Activated naive CD8-positive, alpha-beta T cell (primary cell): ENCODE measurements around the gene EFNA2.
A peak's percentile ranks its signal among the peaks of the same experiment; 100 is the strongest.

ENCODE experiments used
- H3K27ac Mint-ChIP-seq: one replicate; pipeline ENCODE4 v1.8.0; 2021; ENCODE audit warnings: mixed read lengths
- H3K27me3 Mint-ChIP-seq: one replicate; pipeline ENCODE4 v1.8.0; 2021; ENCODE audit warnings: mixed read lengths
- H3K36me3 Mint-ChIP-seq: one replicate; pipeline ENCODE4 v1.8.0; 2021; ENCODE audit warnings: mixed read lengths
- H3K4me1 Mint-ChIP-seq: one replicate; pipeline ENCODE4 v1.8.0; 2021; ENCODE audit warnings: low read depth, mixed read lengths
- H3K4me3 Mint-ChIP-seq: one replicate; pipeline ENCODE4 v1.8.0; 2021; ENCODE audit warnings: mild to moderate bottlenecking, mixed read lengths
- H3K9me3 Mint-ChIP-seq: one replicate; pipeline ENCODE4 v1.8.0; 2021; ENCODE audit warnings: low read depth, mixed read lengths

The EFNA2 gene

GRCh38 chr19:1285737-1286360 is at the start of gene EFNA2:
EFNA2 (plus strand) TSS chr19:1285873; CDS start chr19:1286169, 296 bp downstream.
- Mint-ChIP-seq H3K27ac (no peak within 1 kb of the TSS), H3K27me3 (peaks cover 14% of the 10 kb centered on the region), H3K4me3 (peak within 1 kb of the TSS; percentile 75), H3K9me3 (no peaks in the 10 kb centered on the region), H3K36me3 (no peaks in the 10 kb centered on the region), H3K4me1 (peaks cover 8% of the 10 kb centered on the region)

GRCh38 chr19:1236576-1236975 is 49.1 kb upstream of the EFNA2 start:
- Mint-ChIP-seq H3K27ac (no peak overlapping the region), H3K36me3 (no peaks in the 10 kb centered on the region), H3K9me3 (no peaks in the 10 kb centered on the region), H3K4me1 (peaks cover 16% of the 10 kb centered on the region), H3K4me3 (no peak overlapping the region), H3K27me3 (peaks cover 2% of the 10 kb centered on the region)

GRCh38 chr19:1237027-1237659 is 48.5 kb upstream of the EFNA2 start:
- H3K4me1 Mint-ChIP-seq, result peaks cover 17% of the 10 kb centered on the region
- H3K36me3 Mint-ChIP-seq, result no peaks in the 10 kb centered on the region
- H3K27me3 Mint-ChIP-seq, result peaks cover 2% of the 10 kb centered on the region
- H3K27ac Mint-ChIP-seq, result no peak overlapping the region
- no peaks in the 10 kb centered on the region for H3K9me3 Mint-ChIP-seq
- H3K4me3 Mint-ChIP-seq, result peak overlapping the region; percentile 52

- H3K27ac Mint-ChIP-seq, result no peak within 1 kb of the TSS
- peaks cover 19% of the 10 kb centered on the region for H3K4me1 Mint-ChIP-seq
- no peaks in the 10 kb centered on the region for H3K36me3 Mint-ChIP-seq
- H3K4me3 Mint-ChIP-seq, result peak within 1 kb of the TSS; percentile 83
- H3K27me3 Mint-ChIP-seq, result peaks cover 2% of the 10 kb centered on the region
- no peaks in the 10 kb centered on the region for H3K9me3 Mint-ChIP-seq
Measured at GRCh38 chr19:1237754-1238368, 47.8 kb upstream of the EFNA2 start, which contains the start of gene CBARP. CBARP (minus strand) TSS chr19:1238005; CDS start chr19:1236100, 1,905 bp downstream.

- Mint-ChIP-seq H3K36me3 (no peaks in the 10 kb centered on the region), H3K4me3 (peak overlapping the region; percentile 83), H3K9me3 (no peaks in the 10 kb centered on the region), H3K4me1 (peaks cover 23% of the 10 kb centered on the region), H3K27ac (no peak overlapping the region), H3K27me3 (peaks cover 2% of the 10 kb centered on the region)
Measured at GRCh38 chr19:1238369-1239303, 47.0 kb upstream of the EFNA2 start.

GRCh38 chr19:1239420-1239795 is 46.3 kb upstream of the EFNA2 start:
- Mint-ChIP-seq H3K27me3 (peaks cover 2% of the 10 kb centered on the region), H3K9me3 (no peaks in the 10 kb centered on the region), H3K27ac (no peak overlapping the region)

GRCh38 chr19:1239796-1240737 is 45.6 kb upstream of the EFNA2 start:
- Mint-ChIP-seq H3K9me3 (no peaks in the 10 kb centered on the region), H3K4me3 (no peak overlapping the region), H3K36me3 (no peaks in the 10 kb centered on the region), H3K27me3 (peaks cover 2% of the 10 kb centered on the region), H3K4me1 (peaks cover 26% of the 10 kb centered on the region), H3K27ac (peak overlapping the region; percentile 54)

More at GRCh38 chr19:1239420-1239795, 46.3 kb upstream of the EFNA2 start:
- peak overlapping the region; percentile 83 for H3K4me3 Mint-ChIP-seq
- no peaks in the 10 kb centered on the region for H3K36me3 Mint-ChIP-seq
- peaks cover 23% of the 10 kb centered on the region for H3K4me1 Mint-ChIP-seq

- no peak overlapping the region for H3K27ac Mint-ChIP-seq
- peaks cover 26% of the 10 kb centered on the region for H3K4me1 Mint-ChIP-seq
- H3K9me3 Mint-ChIP-seq, result no peaks in the 10 kb centered on the region
- peak overlapping the region; percentile 93 for H3K4me3 Mint-ChIP-seq
- peaks cover 2% of the 10 kb centered on the region for H3K27me3 Mint-ChIP-seq
- H3K36me3 Mint-ChIP-seq, result no peaks in the 10 kb centered on the region
Measured at GRCh38 chr19:1240925-1241324, 44.7 kb upstream of the EFNA2 start.

- H3K4me3 Mint-ChIP-seq, result peak within 1 kb of the TSS; percentile 93
- H3K36me3 Mint-ChIP-seq, result no peaks in the 10 kb centered on the region
- H3K9me3 Mint-ChIP-seq, result no peaks in the 10 kb centered on the region
- peaks cover 26% of the 10 kb centered on the region for H3K4me1 Mint-ChIP-seq
- peaks cover 2% of the 10 kb centered on the region for H3K27me3 Mint-ChIP-seq
- H3K27ac Mint-ChIP-seq, result peak within 1 kb of the TSS; percentile 89
Measured at GRCh38 chr19:1241417-1242095, 44.1 kb upstream of the EFNA2 start, which contains the start of gene ATP5F1D. ATP5F1D (plus strand) TSS chr19:1241751; CDS start chr19:1241851, 100 bp downstream.

- Mint-ChIP-seq H3K36me3 (no peaks in the 10 kb centered on the region), H3K27ac (peak overlapping the region; percentile 28)
Measured at GRCh38 chr19:1243768-1244692, 41.6 kb upstream of the EFNA2 start.

GRCh38 chr19:1244693-1245451 is 40.8 kb upstream of the EFNA2 start:
- Mint-ChIP-seq H3K27me3 (no peaks in the 10 kb centered on the region), H3K27ac (peak overlapping the region; percentile 28), H3K9me3 (no peaks in the 10 kb centered on the region), H3K4me3 (peak overlapping the region; percentile 71), H3K4me1 (peaks cover 18% of the 10 kb centered on the region), H3K36me3 (no peaks in the 10 kb centered on the region)

More at GRCh38 chr19:1243768-1244692, 41.6 kb upstream of the EFNA2 start:
- Mint-ChIP-seq H3K9me3 (no peaks in the 10 kb centered on the region), H3K4me1 (peaks cover 18% of the 10 kb centered on the region), H3K27me3 (no peaks in the 10 kb centered on the region), H3K4me3 (peak overlapping the region; percentile 89)
